ENCODE results near the gene COA1. TPM values are rescaled to one million over a fixed set of nuclear protein-coding genes. Genes with fewer than 3 reads are reported as not detected.
A peak's percentile ranks its signal among the peaks of the same experiment; 100 is the strongest.

Gene COA1
- total and polyA plus RNA-seq, 9 of the 15 experiments (the other 6 are each of a cell fraction or from before 2014, with no cell fraction given), result 98.9 to 463 (median 181) TPM

DNA sequence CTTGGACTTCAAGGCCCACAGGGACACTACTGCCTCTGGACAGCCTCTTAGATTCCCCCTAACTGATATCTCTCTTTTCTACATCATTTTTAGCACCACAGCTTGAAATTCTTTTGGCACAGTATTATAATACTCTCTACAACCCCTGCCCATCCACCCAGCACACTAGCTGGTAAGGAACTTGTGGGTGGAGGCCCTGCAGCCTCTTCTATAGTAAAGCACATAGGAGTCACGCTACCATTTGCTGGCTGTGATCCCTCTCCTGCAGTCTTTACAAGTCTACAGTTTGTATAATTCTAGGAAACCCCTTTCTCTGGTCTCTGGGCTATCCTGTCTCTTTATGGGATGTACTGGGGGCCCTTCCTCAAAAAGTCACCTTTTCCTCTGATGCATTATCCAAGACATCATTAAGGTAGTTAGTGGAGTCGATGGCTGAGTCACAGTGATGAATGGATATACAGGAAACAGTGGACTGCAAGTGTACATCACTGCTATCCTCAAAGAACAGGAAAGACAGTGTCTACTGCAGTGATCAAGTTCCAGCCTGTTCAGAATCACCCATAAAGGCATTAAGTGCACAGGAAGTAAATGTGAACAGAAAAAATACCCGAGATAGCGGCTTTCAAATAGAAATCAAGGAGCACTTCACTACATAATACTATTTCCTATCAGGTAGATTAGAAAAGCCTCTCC, 92.1 kb downstream of the COA1 start:
- DNase-seq (ENCODE audit: extremely low read depth in 1 of 4, low spot score in 3 of 4), result no peak
- H3K27ac ChIP-seq (ENCODE audit: extremely low read depth, low read depth, low read length), result no peak overlapping the region
- ATAC-seq, result no peak
- intact Hi-C loops (cut with micrococcal nuclease) (no loop called here), in situ Hi-C loops (cut with MboI) (no loop called here)
- WGBS (ENCODE audit: insufficient coverage, low coverage, missing lambda C conversion rate), result 90% methylated on average over 4 of the region's 4 CpGs
- H3K4me2 ChIP-seq (ENCODE audit: insufficient read depth, low read length), result no peak overlapping the region
- no peaks in the 10 kb centered on the region for H3K79me2 ChIP-seq (ENCODE audit: control insufficient read depth, insufficient read depth, low read length)
- TF ChIP-seq HIVEP1 (CRISPR knock-in tag; IDR thresholded peaks at IDR 0.05) (no peak), ELF4 (CRISPR knock-in tag; IDR thresholded peaks at IDR 0.05) (no peak), BCOR (IDR thresholded peaks at IDR 0.05) (no peak), CTCFL (IDR thresholded peaks at IDR 0.05; ENCODE audit: borderline replicate concordance, insufficient read depth, low read depth, low read length, poor library complexity, severe bottlenecking) (no peak), ZNF436 (CRISPR knock-in tag; IDR thresholded peaks at IDR 0.05) (no peak), FOXJ2 (tag; IDR thresholded peaks at IDR 0.05) (no peak), CREM (IDR thresholded peaks at IDR 0.05; ENCODE audit: low read depth) (no peak)
- TF ChIP-seq, protein P1, sequence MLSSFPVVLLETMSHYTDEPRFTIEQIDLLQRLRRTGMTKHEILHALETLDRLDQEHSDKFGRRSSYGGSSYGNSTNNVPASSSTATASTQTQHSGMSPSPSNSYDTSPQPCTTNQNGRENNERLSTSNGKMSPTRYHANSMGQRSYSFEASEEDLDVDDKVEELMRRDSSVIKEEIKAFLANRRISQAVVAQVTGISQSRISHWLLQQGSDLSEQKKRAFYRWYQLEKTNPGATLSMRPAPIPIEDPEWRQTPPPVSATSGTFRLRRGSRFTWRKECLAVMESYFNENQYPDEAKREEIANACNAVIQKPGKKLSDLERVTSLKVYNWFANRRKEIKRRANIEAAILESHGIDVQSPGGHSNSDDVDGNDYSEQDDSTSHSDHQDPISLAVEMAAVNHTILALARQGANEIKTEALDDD (IDR thresholded peaks at IDR 0.05), result no peak
- BruUV-seq (replicated peaks), result TSS peak; percentile 4
- peaks cover 88% of the 10 kb centered on the region for H3K36me3 ChIP-seq (ENCODE audit: control insufficient read depth, insufficient read depth, low read length)
- ChIA-PET POLR2A (no interaction called here), CTCF (ENCODE audit: low intra/inter-chr PET ratio) (no interaction called here)
- no peaks in the 10 kb centered on the region for H3K9me1 ChIP-seq (ENCODE audit: control insufficient read depth, insufficient read depth, low read length)
- H3K4me3 ChIP-seq, result no peak overlapping the region
- FAIRE-seq, result peak; percentile 40
- H2AFZ ChIP-seq (ENCODE audit: low read depth, low read length), result no peak overlapping the region
- H3K9ac ChIP-seq (ENCODE audit: insufficient read depth in 1 of 2, low read depth in 2 of 2, low read length in 2 of 2), result no peak overlapping the region
- no peaks in the 10 kb centered on the region for H3K9me3 ChIP-seq (replicated peaks; ENCODE audit: control insufficient read depth, insufficient read depth, low read depth, low read length)
- H4K20me1 ChIP-seq (replicated peaks; ENCODE audit: control insufficient read depth, insufficient read depth, low read length), result no peaks in the 10 kb centered on the region; the same call in 1 of the 2 replicates
- no peaks in the 10 kb centered on the region for H3K27me3 ChIP-seq (ENCODE audit: control insufficient read depth in 2 of 2, insufficient read depth in 2 of 2, low read length in 2 of 2)
- H3K4me1 ChIP-seq (replicated peaks in 1 of 2; ENCODE audit: control insufficient read depth in 2 of 2, insufficient read depth in 2 of 2, low read length in 2 of 2), result no peaks in the 10 kb centered on the region
